ENCODE data around the gene TM4SF5. TPM values are rescaled to one million over a fixed set of nuclear protein-coding genes. Genes with fewer than 3 reads are reported as not detected.
A peak's percentile ranks its signal among the peaks of the same experiment; 100 is the strongest.

The TM4SF5 gene
- total RNA-seq, 1 experiment from 2014 or later = not detected

GRCh38 chr17:4811471-4811870 is 39.8 kb downstream of the TM4SF5 start (continued):
- no peak for TF ChIP-seq ATF2 (CRISPR knock-in tag; IDR thresholded peaks at IDR 0.05; ENCODE audit: borderline replicate concordance, low read depth)
- no peak for TF ChIP-seq ZNF121 (CRISPR knock-in tag; IDR thresholded peaks at IDR 0.05)

- Mint-ChIP-seq H3K4me1 (peaks cover 3% of the 10 kb centered on the region), H3K27me3 (ENCODE audit: low read depth) (no peaks in the 10 kb centered on the region), H3K27ac (no peak overlapping the region), H3K36me3 (peaks cover 32% of the 10 kb centered on the region), H3K9me3 (no peaks in the 10 kb centered on the region), H3K4me3 (no peak overlapping the region)
- ATAC-seq (no peak), DNase-seq (ENCODE audit: low spot score) (no peak)
- TF ChIP-seq PREB (CRISPR knock-in tag; IDR thresholded peaks at IDR 0.05; ENCODE audit: borderline replicate concordance) = no peak
- no peak for TF ChIP-seq ZNF121 (CRISPR knock-in tag; IDR thresholded peaks at IDR 0.05)
- no peak for TF ChIP-seq RELA (CRISPR knock-in tag; IDR thresholded peaks at IDR 0.05; ENCODE audit: borderline replicate concordance)
- TF ChIP-seq NFATC4 (CRISPR knock-in tag; IDR thresholded peaks at IDR 0.05) = no peak
- no peak for TF ChIP-seq ZNF317 (CRISPR knock-in tag; IDR thresholded peaks at IDR 0.05; ENCODE audit: borderline replicate concordance, low read depth)
- TF ChIP-seq ELF4 (CRISPR knock-in tag; IDR thresholded peaks at IDR 0.05; ENCODE audit: low read depth) = no peak
- no peak for TF ChIP-seq CREM (CRISPR knock-in tag; IDR thresholded peaks at IDR 0.05)
- TF ChIP-seq MYBL2 (CRISPR knock-in tag; IDR thresholded peaks at IDR 0.05) = no peak
- TF ChIP-seq NR2C2 (CRISPR knock-in tag; IDR thresholded peaks at IDR 0.05) = no peak
- no peak for TF ChIP-seq TEAD1 (CRISPR knock-in tag; IDR thresholded peaks at IDR 0.05)
- CTCF ChIA-PET = interaction anchor here (0.6 to 1.5 kb wide), 2 partner anchors 23 to 31 kb away, joined by 4 to 5 read pairs; no protein-coding TSS in a partner anchor
- POLR2A ChIA-PET = no interaction called here
Measured at GRCh38 chr17:4812690-4813089, 41.0 kb downstream of the TM4SF5 start.

GRCh38 chr17:4815043-4815675 is 43.5 kb downstream of the TM4SF5 start:
- Mint-ChIP-seq H3K4me3 (no peak overlapping the region), H3K36me3 (peaks cover 31% of the 10 kb centered on the region), H3K4me1 (no peaks in the 10 kb centered on the region), H3K27me3 (ENCODE audit: low read depth) (no peaks in the 10 kb centered on the region), H3K27ac (no peak overlapping the region), H3K9me3 (no peaks in the 10 kb centered on the region)
- TF ChIP-seq ARID4B (CRISPR knock-in tag; IDR thresholded peaks at IDR 0.05; ENCODE audit: borderline replicate concordance) (no peak), ZNF416 (CRISPR knock-in tag; IDR thresholded peaks at IDR 0.05) (no peak), CTCF (IDR thresholded peaks at IDR 0.05) (peak; percentile 23; the same call in 1 of the 2 replicates)
- CTCF ChIA-PET = no interaction called here
- DNase-seq (ENCODE audit: low spot score) = no peak
- ATAC-seq = peak; percentile 75
- POLR2A ChIA-PET = no interaction called here

All from WTC11 (cell line).